HCT116 (cell line): ENCODE results near the gene SPATA1. TPM values are rescaled to one million over a fixed set of nuclear protein-coding genes. Genes with fewer than 3 reads are reported as not detected.

Experiments
- ATAC-seq: fragments of 200-7000 bp; cut with Tn5 transposase; 2 replicates; pipeline ENCODE4 v1.9.1; 2020; ENCODE audit warnings: mild to moderate bottlenecking, moderate library complexity
- BruUV-seq: library from RNA; stranded (reverse); fragments of 400-500 nt; replicated peaks from 2 replicates; lab custom pipeline; 2021; lab: Mats Ljungman, UMichigan
- CTCF ChIA-PET: fragments of 300-600 bp; sonication (Branson Sonifier 250); formaldehyde crosslinking; loops from one replicate; lab custom pipeline; 2021; ENCODE audit warnings: antibody characterized with exemption; lab: Charles Lee
- POLR2A ChIA-PET: fragments of 300-600, 350-600 bp; sonication (Branson Sonifier 250); formaldehyde crosslinking; loops from one replicate; lab custom pipeline; 2021; ENCODE audit warnings: antibody characterized with exemption; lab: Charles Lee
- RAD21 ChIA-PET, 2 experiments: fragments of 300-600 bp; sonication (Branson Sonifier 250); formaldehyde crosslinking; loops; one replicate each; lab custom pipeline; 2023; ENCODE audit warnings: low total read pairs in 2 of 2; ENCODE audit not compliant: uncharacterized antibody in 2 of 2, unreplicated experiment in 2 of 2, low non-redundant PET in 1 of 2; lab: Charles Lee
- DNase-seq: peaks from one replicate; pipeline ENCODE4 v3.0.0-alpha.2; 2010; ENCODE audit warnings: low read depth, low spot score
- H2AFZ ChIP-seq: fragments of 200-600 bp; shearing (Covaris generic), sonication (generic); 2 replicates; pipeline ENCODE4 v1.6.1; 2017; ENCODE audit warnings: low read depth, mixed run types, mixed read lengths, antibody characterized with exemption, low read length; ENCODE audit not compliant: poor library complexity, severe bottlenecking
- H3K27ac ChIP-seq: 2 replicates; pipeline ENCODE4 v1.5.1; 2012; ENCODE audit warnings: low read depth, low read length
- H3K27me3 ChIP-seq: fragments of 200-600 bp; sonication (generic); 2 replicates; pipeline ENCODE4 v1.6.1; 2016; ENCODE audit warnings: mixed run types, low read length, mixed read lengths; ENCODE audit not compliant: insufficient read depth
- H3K36me3 ChIP-seq, 2 experiments: fragments of 200-500 bp in 1 of 2; fragments of 200-600 bp in 1 of 2; sonication (Bioruptor generic) in 1 of 2; sonication (generic) in 1 of 2; 2 replicates each; pipeline versions ENCODE4 v1.5.1 to v1.6.1; 2014 to 2016; ENCODE audit warnings: low read length in 2 of 2, inconsistent platforms in 1 of 2, mixed read lengths in 1 of 2, mixed run types in 1 of 2; ENCODE audit not compliant: insufficient read depth in 2 of 2, control insufficient read depth in 1 of 2
- H3K4me1 ChIP-seq, 2 experiments: fragments of 200-600 bp in 1 of 2; sonication (generic) in 1 of 2; 2 replicates each; pipeline versions ENCODE4 v1.5.1 to v1.6.1; 2012 to 2017; ENCODE audit warnings: low read length in 2 of 2, inconsistent platforms in 1 of 2, mild to moderate bottlenecking in 1 of 2, mixed read lengths in 1 of 2, mixed run types in 1 of 2, moderate library complexity in 1 of 2; ENCODE audit not compliant: insufficient read depth in 2 of 2, control insufficient read depth in 1 of 2
- H3K4me2 ChIP-seq: fragments of 200-600 bp; sonication (generic); 2 replicates; pipeline ENCODE4 v1.6.1; 2017; ENCODE audit warnings: mixed run types, low read length, mixed read lengths
- H3K4me3 ChIP-seq, 2 experiments: fragments of 200-600 bp in 1 of 2; sonication (generic) in 1 of 2; replicated peaks in 1 of 2; 2 replicates each; pipeline ENCODE4 v1.5.1; 2011 to 2016; ENCODE audit warnings: low read length in 2 of 2, control low read depth in 1 of 2, low read depth in 1 of 2, mild to moderate bottlenecking in 1 of 2, mixed read lengths in 1 of 2, mixed run types in 1 of 2
- H3K79me2 ChIP-seq: fragments of 200-600 bp; sonication (generic); 2 replicates; pipeline ENCODE4 v1.6.1; 2017; ENCODE audit warnings: mild to moderate bottlenecking, mixed run types, low read length, moderate library complexity, mixed read lengths; ENCODE audit not compliant: insufficient read depth
- H3K9ac ChIP-seq: fragments of 200-600 bp; sonication (generic); 2 replicates; pipeline ENCODE4 v1.6.1; 2016; ENCODE audit warnings: low read length, mixed read lengths
- H3K9me2 ChIP-seq: fragments of 200-600 bp; sonication (generic), shearing (Covaris generic); 2 replicates; pipeline ENCODE4 v1.6.1; 2017; ENCODE audit warnings: mixed run types, mild to moderate bottlenecking, moderate library complexity; ENCODE audit not compliant: insufficient read depth
- H3K9me3 ChIP-seq, 2 experiments: fragments of 200-500 bp in 1 of 2; fragments of 200-600 bp in 1 of 2; sonication (Bioruptor generic) in 1 of 2; sonication (generic) in 1 of 2; 2 replicates each; pipeline ENCODE4 v1.6.1; 2014 to 2017; ENCODE audit warnings: low read length in 2 of 2, mixed read lengths in 2 of 2, inconsistent platforms in 1 of 2, low read depth in 1 of 2, mild to moderate bottlenecking in 1 of 2, mixed run types in 1 of 2, moderate library complexity in 1 of 2; ENCODE audit not compliant: control insufficient read depth in 1 of 2, insufficient read depth in 1 of 2
- H4K20me1 ChIP-seq: fragments of 200-600 bp; sonication (generic), shearing (Covaris generic); 2 replicates; pipeline ENCODE4 v1.6.1; 2017; ENCODE audit warnings: mixed run types, mild to moderate bottlenecking, moderate library complexity; ENCODE audit not compliant: insufficient read depth
- CBX3 ChIP-seq: IDR thresholded peaks from 2 replicates; pipeline ENCODE4 v1.6.1; 2012; ENCODE audit warnings: low read depth
- CEBPB ChIP-seq: IDR thresholded peaks from 2 replicates; pipeline ENCODE4 v1.6.1; 2012; ENCODE audit warnings: low read depth
- EGR1 ChIP-seq: IDR thresholded peaks from 2 replicates; pipeline ENCODE4 v1.6.1; 2012; ENCODE audit warnings: low read depth
- ELF1 ChIP-seq: IDR thresholded peaks from 2 replicates; pipeline ENCODE4 v1.6.1; 2012; ENCODE audit warnings: low read depth, borderline replicate concordance
- EZH2phosphoT487 ChIP-seq: fragments of 200-600 bp; IDR thresholded peaks from 2 replicates; pipeline ENCODE4 v1.6.1; 2018; ENCODE audit warnings: antibody characterized with exemption, borderline replicate concordance
- JUND ChIP-seq: IDR thresholded peaks from 2 replicates; pipeline ENCODE4 v1.6.1; 2012
- POLR2AphosphoS5 ChIP-seq: IDR thresholded peaks from 2 replicates; pipeline ENCODE4 v1.6.1; 2011; ENCODE audit warnings: mild to moderate bottlenecking, low read depth, low read length, moderate library complexity
- SIN3A ChIP-seq: IDR thresholded peaks from 2 replicates; pipeline ENCODE4 v1.6.1; 2012; ENCODE audit warnings: low read depth
- SP1 ChIP-seq: IDR thresholded peaks from 2 replicates; pipeline ENCODE4 v1.6.1; 2012; ENCODE audit warnings: low read depth
- SRF ChIP-seq: IDR thresholded peaks from 2 replicates; pipeline ENCODE4 v1.6.1; 2012; ENCODE audit warnings: low read depth
- TCF7L2 ChIP-seq: IDR thresholded peaks from 2 replicates; pipeline ENCODE4 v1.7.0; 2011; ENCODE audit warnings: borderline replicate concordance, inconsistent platforms; ENCODE audit not compliant: insufficient read depth, insufficient read length; ENCODE audit errors: extremely low read depth
- YY1 ChIP-seq: IDR thresholded peaks from 2 replicates; pipeline ENCODE4 v1.6.1; 2011; ENCODE audit warnings: low read length, low read depth, moderate library complexity, mild to moderate bottlenecking; ENCODE audit not compliant: insufficient replicate concordance; ENCODE audit errors: extremely low read depth
- ZNF274 ChIP-seq: fragments of 200-500 bp; sonication (Bioruptor generic); IDR thresholded peaks from 2 replicates; pipeline ENCODE4 v1.6.1; 2014; ENCODE audit warnings: mild to moderate bottlenecking, low read depth, low read length, inconsistent platforms
- intact Hi-C: fragments of 100-400 bp; cut with micrococcal nuclease; formaldehyde crosslinking; loops from 2 replicates; pipeline ENCODE4 v1.10.0; 2022
- total RNA-seq: library from RNA; stranded (reverse); gene quantifications from one replicate; pipeline ENCODE4 v1.2.1, GENCODE V29; 2021; ENCODE audit not compliant: unreplicated experiment
- TF ChIP-seq, protein P1 (sequence below): IDR thresholded peaks from 2 replicates; pipeline ENCODE4 v1.6.1; 2012; ENCODE audit warnings: low read depth
- TF ChIP-seq, protein P2 (sequence below): IDR thresholded peaks from 2 replicates; pipeline ENCODE4 v1.6.1; 2012
- TF ChIP-seq, protein P3 (sequence below), 3 experiments: fragments of 200-600 bp in 1 of 3; sonication (generic) in 1 of 3; IDR thresholded peaks in 2 of 3; conservative IDR thresholded peaks in 1 of 3; 2 replicates each; pipeline ENCODE4 v1.5.1; 2012 to 2017; ENCODE audit warnings: low read depth in 2 of 3, low read length in 2 of 3, antibody characterized with exemption in 1 of 3, borderline replicate concordance in 1 of 3, control low read depth in 1 of 3, mild to moderate bottlenecking in 1 of 3, mixed read lengths in 1 of 3, mixed run types in 1 of 3, moderate library complexity in 1 of 3; ENCODE audit not compliant: insufficient read depth in 1 of 3
- TF ChIP-seq, protein P4 (sequence below): IDR thresholded peaks from 2 replicates; pipeline ENCODE4 v1.6.1; 2012

The SPATA1 gene
- total RNA-seq, 1 experiment from 2014 or later, result 3.1 TPM

DNA sequence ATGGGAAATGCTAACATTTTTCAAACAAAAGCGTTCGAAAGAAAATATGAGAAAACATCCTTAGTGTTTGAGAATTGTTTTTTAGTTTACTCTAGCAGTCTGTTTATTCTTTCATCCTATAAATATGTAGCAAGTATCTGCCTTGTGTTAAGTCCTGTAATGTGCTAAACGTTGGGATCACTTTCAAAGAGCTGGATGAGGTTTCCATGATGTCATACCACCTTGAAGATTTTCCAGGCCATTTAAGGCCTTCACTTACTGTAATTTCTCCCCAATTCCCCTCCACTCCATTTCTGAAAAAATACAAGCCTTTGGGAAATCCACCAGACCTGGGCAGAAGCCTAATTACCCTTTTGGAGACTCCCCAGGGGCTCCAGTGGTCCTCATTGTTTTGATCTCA is 92.2 kb downstream of the SPATA1 start:
- RAD21 ChIA-PET, result no interaction called here
- H3K9ac ChIP-seq, result no peak overlapping the region
- ATAC-seq, result no peak

More for the DNA sequence above, 92.2 kb downstream of the SPATA1 start:
- Histone ChIP-seq H3K36me3 (no peaks in the 10 kb centered on the region), H3K9me2 (no peaks in the 10 kb centered on the region), H2AFZ (no peak overlapping the region), H3K9me3 (no peaks in the 10 kb centered on the region), H3K4me3 (no peak overlapping the region), H3K27me3 (no peaks in the 10 kb centered on the region), H4K20me1 (no peaks in the 10 kb centered on the region), H3K4me1 (peaks cover 24 to 51% of the 10 kb centered on the region in 2 experiments), H3K27ac (peak overlapping the region; percentile 64; the same call in 1 of the 2 replicates), H3K79me2 (no peaks in the 10 kb centered on the region), H3K4me2 (peak overlapping the region; percentile 49; the same call in 1 of the 2 replicates)
- ChIA-PET CTCF (interaction anchor here (1.2 kb wide), 1 partner anchor 126 kb away, joined by 3 read pairs; no protein-coding TSS in a partner anchor), POLR2A (interaction anchor here (1.2 kb wide), 1 partner anchor 24 kb away, joined by 3 read pairs; the partner anchor contains the start of gene CTBS)
- DNase-seq, result no peak
- intact Hi-C loops, result no loop called here
- no TSS peak for BruUV-seq
- TF ChIP-seq TCF7L2 (no peak), POLR2AphosphoS5 (no peak), JUND (no peak), SIN3A (no peak), EGR1 (no peak), SRF (no peak), SP1 (no peak), EZH2phosphoT487 (no peak), CBX3 (no peak), ZNF274 (no peak), CEBPB (no peak), ELF1 (no peak), YY1 (no peak)
- TF ChIP-seq, protein P1, sequence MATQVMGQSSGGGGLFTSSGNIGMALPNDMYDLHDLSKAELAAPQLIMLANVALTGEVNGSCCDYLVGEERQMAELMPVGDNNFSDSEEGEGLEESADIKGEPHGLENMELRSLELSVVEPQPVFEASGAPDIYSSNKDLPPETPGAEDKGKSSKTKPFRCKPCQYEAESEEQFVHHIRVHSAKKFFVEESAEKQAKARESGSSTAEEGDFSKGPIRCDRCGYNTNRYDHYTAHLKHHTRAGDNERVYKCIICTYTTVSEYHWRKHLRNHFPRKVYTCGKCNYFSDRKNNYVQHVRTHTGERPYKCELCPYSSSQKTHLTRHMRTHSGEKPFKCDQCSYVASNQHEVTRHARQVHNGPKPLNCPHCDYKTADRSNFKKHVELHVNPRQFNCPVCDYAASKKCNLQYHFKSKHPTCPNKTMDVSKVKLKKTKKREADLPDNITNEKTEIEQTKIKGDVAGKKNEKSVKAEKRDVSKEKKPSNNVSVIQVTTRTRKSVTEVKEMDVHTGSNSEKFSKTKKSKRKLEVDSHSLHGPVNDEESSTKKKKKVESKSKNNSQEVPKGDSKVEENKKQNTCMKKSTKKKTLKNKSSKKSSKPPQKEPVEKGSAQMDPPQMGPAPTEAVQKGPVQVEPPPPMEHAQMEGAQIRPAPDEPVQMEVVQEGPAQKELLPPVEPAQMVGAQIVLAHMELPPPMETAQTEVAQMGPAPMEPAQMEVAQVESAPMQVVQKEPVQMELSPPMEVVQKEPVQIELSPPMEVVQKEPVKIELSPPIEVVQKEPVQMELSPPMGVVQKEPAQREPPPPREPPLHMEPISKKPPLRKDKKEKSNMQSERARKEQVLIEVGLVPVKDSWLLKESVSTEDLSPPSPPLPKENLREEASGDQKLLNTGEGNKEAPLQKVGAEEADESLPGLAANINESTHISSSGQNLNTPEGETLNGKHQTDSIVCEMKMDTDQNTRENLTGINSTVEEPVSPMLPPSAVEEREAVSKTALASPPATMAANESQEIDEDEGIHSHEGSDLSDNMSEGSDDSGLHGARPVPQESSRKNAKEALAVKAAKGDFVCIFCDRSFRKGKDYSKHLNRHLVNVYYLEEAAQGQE, result no peak
- TF ChIP-seq, protein P2, sequence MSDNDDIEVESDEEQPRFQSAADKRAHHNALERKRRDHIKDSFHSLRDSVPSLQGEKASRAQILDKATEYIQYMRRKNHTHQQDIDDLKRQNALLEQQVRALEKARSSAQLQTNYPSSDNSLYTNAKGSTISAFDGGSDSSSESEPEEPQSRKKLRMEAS, result no peak
- TF ChIP-seq, protein P3, sequence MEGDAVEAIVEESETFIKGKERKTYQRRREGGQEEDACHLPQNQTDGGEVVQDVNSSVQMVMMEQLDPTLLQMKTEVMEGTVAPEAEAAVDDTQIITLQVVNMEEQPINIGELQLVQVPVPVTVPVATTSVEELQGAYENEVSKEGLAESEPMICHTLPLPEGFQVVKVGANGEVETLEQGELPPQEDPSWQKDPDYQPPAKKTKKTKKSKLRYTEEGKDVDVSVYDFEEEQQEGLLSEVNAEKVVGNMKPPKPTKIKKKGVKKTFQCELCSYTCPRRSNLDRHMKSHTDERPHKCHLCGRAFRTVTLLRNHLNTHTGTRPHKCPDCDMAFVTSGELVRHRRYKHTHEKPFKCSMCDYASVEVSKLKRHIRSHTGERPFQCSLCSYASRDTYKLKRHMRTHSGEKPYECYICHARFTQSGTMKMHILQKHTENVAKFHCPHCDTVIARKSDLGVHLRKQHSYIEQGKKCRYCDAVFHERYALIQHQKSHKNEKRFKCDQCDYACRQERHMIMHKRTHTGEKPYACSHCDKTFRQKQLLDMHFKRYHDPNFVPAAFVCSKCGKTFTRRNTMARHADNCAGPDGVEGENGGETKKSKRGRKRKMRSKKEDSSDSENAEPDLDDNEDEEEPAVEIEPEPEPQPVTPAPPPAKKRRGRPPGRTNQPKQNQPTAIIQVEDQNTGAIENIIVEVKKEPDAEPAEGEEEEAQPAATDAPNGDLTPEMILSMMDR (IDR thresholded peaks at IDR 0.05 in 2 of 3, conservative IDR thresholded peaks at IDR 0.05 in 1 of 3; ENCODE audit: borderline replicate concordance in 1 of 3, insufficient read depth in 1 of 3, low read depth in 2 of 3, low read length in 2 of 3), result no peak
- TF ChIP-seq, protein P4, sequence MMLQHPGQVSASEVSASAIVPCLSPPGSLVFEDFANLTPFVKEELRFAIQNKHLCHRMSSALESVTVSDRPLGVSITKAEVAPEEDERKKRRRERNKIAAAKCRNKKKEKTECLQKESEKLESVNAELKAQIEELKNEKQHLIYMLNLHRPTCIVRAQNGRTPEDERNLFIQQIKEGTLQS, result no peak
- TF ChIP-seq, all 23 proteins: peak for 0
